WI38 (cell line): ENCODE data around the gene ACSM3.
"Not testable (repeated sequence)": the region's sequence is repeated elsewhere in the genome, so short reads cannot be mapped to it uniquely, and the experiment has no call there.

Source experiments
- H3K4me3 ChIP-seq: 2 replicates; pipeline ENCODE4 v1.5.1; 2011; ENCODE audit warnings: low read depth, mild to moderate bottlenecking, control low read depth, low read length
- CTCF ChIP-seq: IDR thresholded peaks from 2 replicates; pipeline ENCODE4 v1.5.1; 2012; ENCODE audit warnings: low read depth, mild to moderate bottlenecking, control low read depth, low read length

The ACSM3 gene

GRCh38 chr16:20744922-20745440 is 18.8 kb upstream of the ACSM3 start:
- no peak overlapping the region for H3K4me3 ChIP-seq
- TF ChIP-seq CTCF = no peak

DNA sequence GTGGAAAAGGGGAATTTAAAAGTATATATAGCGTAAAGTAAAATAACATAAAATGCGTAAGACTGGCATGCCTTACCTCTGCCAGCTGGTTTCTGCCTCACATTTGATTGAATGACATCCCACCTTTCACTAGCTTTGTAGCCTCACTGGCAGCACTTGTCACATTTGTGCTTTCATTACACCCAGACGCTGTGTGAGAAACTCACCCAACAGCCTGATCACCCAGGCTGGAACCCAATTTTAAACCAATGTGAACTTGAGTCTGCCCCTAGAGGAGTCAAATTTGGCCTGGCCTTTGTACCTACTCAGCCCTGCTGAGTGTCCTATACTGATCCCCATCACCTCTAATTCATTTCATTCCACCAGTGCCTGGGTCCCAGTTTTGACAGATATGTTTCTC is 17.4 kb upstream of the ACSM3 start:
- TF ChIP-seq CTCF = no peak
- no peak overlapping the region for H3K4me3 ChIP-seq

GRCh38 chr16:20747030-20747816 is 16.6 kb upstream of the ACSM3 start:
- no peak for TF ChIP-seq CTCF
- no peak overlapping the region for H3K4me3 ChIP-seq

GRCh38 chr16:20749474-20749873 is 14.3 kb upstream of the ACSM3 start:
- H3K4me3 ChIP-seq = no peak overlapping the region
- TF ChIP-seq CTCF = no peak

- no peak overlapping the region for H3K4me3 ChIP-seq
- no peak for TF ChIP-seq CTCF
These were observed 13.3 kb upstream of the ACSM3 start for GRCh38 chr16:20750558-20750957.

GRCh38 chr16:20753727-20754126 is 10.1 kb upstream of the ACSM3 start:
- H3K4me3 ChIP-seq = no peak overlapping the region
- TF ChIP-seq CTCF = no peak

- no peak overlapping the region for H3K4me3 ChIP-seq
- TF ChIP-seq CTCF = no peak
These were observed 8.6 kb upstream of the ACSM3 start for GRCh38 chr16:20755238-20755637.

DNA sequence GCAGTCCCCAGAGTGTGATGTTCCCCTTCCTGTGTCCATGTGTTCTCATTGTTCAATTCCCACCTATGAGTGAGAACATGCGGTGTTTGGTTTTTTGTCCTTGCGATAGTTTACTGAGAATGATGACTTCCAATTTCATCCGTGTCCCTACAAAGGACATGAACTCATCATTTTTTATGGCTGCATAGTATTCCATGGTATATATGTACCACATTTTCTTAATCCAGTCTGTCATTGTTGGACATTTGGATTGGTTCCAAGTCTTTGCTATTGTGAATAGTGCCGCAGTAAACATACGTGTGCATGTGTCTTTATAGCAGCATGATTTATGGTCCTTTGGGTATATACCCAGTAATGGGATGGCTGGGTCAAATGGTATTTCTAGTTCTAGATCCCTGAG is 8.0 kb upstream of the ACSM3 start:
- not testable (repeated sequence) for H3K4me3 ChIP-seq
